Peyer's patch (tissue), 4 donors: ENCODE measurements around the gene KCTD13. TPM values are rescaled to one million over a fixed set of nuclear protein-coding genes. Genes with fewer than 3 reads are reported as not detected.
"Not testable (repeated sequence)": the region's sequence is repeated elsewhere in the genome, so short reads cannot be mapped to it uniquely, and the experiment has no call there.

Experiments used
- DNase-seq, 3 donors: peaks; one replicate each; pipeline ENCODE4 v3.0.0-alpha.2; 2017 to 2019
- H3K27ac ChIP-seq, 4 donors: fragments of 200-600 bp; sonication (generic); one replicate each; pipeline ENCODE4 v1.5.1; 2016 to 2019
- H3K27me3 ChIP-seq, 2 donors: fragments of 200-600 bp; sonication (generic); one replicate each; pipeline ENCODE4 v1.5.1; 2019
- H3K36me3 ChIP-seq, 3 donors: fragments of 200-600 bp; sonication (generic); one replicate each; pipeline ENCODE4 v1.5.1; 2016 to 2019
- H3K4me1 ChIP-seq, 4 donors: fragments of 200-600 bp; sonication (generic); one replicate each; pipeline ENCODE4 v1.5.1; 2016 to 2019
- H3K4me3 ChIP-seq, 4 donors: fragments of 200-600 bp; sonication (generic); 1 replicate in 3 of 4; 2 replicates in 1 of 4; pipeline ENCODE4 v1.5.1; 2016 to 2019; ENCODE audit warnings: mild to moderate bottlenecking in 1 of 4
- H3K9me3 ChIP-seq, 4 donors: fragments of 200-600 bp; sonication (generic); one replicate each; pipeline ENCODE4 v1.5.1; 2016 to 2019; ENCODE audit warnings: mild to moderate bottlenecking in 1 of 4
- POLR2A ChIP-seq, 2 donors: fragments of 450-650 bp; IDR thresholded peaks; one replicate each; pipeline ENCODE4 v1.5.1; 2017; ENCODE audit warnings: antibody characterized with exemption in 2 of 2, mild to moderate bottlenecking in 2 of 2, moderate library complexity in 2 of 2
- total RNA-seq, 4 donors: library from RNA; depleted of rRNA; stranded (reverse); fragments of >200 nt; gene quantifications; one replicate each; pipeline ENCODE4 v1.1.0, GENCODE V29; 2016
- TF ChIP-seq, protein P1 (sequence below), 6 experiments: fragments of 450-650 bp in 4 of 6; fragments of 200-600 bp in 2 of 6; sonication (generic) in 1 of 6; IDR thresholded peaks; one replicate each; pipeline ENCODE4 v1.5.1; 2017 to 2019; ENCODE audit warnings: antibody characterized with exemption in 6 of 6, mild to moderate bottlenecking in 3 of 6, moderate library complexity in 1 of 6

The KCTD13 gene
- total RNA-seq, 4 donors from 2014 or later: 38.8 to 98.1 (median 48.7) TPM

DNA sequence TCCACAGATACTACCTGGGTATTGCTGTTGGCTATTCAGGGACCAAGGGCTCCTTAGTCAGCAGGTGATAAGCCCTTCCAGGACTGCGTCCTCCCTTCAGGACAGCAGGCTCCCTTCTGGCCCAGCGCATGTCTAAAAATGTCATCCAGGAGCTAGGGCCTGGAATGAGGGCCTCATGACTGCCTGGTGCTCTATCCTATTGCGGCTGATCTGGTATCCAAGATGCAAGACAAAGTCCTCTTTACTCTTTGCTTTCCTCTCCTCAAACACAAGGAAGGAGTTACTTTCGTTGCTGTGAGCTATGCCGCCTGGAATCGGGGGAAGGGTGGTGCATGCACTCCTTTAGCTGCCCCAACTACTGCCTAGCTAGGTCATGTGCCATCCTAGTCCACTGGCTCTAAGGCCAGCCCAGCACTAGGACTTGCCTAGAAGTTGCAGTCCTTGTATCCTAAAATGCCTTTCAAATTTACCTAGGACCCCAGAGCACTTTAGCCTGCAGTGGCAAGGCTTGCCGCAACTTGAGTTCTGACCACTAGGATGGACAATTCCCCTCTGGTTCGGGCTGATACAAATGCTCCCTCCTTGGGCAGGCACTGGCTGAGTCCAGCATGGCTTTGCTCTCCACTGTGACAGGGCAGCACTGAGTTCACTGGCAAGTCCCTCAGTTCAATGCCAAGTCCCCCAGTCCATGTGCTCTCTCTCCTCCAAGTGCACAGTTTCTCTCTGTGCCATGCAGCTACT, 25.8 kb upstream of the KCTD13 start:
- Histone ChIP-seq H3K27me3 (no peaks in the 10 kb centered on the region), H3K4me1 (no peaks in the 10 kb centered on the region), H3K27ac (no peak overlapping the region), H3K9me3 (no peaks in the 10 kb centered on the region), H3K4me3 (no peak overlapping the region), H3K36me3 (no peaks in the 10 kb centered on the region)
- TF ChIP-seq POLR2A (IDR thresholded peaks at IDR 0.05): no peak
- TF ChIP-seq, protein P1, sequence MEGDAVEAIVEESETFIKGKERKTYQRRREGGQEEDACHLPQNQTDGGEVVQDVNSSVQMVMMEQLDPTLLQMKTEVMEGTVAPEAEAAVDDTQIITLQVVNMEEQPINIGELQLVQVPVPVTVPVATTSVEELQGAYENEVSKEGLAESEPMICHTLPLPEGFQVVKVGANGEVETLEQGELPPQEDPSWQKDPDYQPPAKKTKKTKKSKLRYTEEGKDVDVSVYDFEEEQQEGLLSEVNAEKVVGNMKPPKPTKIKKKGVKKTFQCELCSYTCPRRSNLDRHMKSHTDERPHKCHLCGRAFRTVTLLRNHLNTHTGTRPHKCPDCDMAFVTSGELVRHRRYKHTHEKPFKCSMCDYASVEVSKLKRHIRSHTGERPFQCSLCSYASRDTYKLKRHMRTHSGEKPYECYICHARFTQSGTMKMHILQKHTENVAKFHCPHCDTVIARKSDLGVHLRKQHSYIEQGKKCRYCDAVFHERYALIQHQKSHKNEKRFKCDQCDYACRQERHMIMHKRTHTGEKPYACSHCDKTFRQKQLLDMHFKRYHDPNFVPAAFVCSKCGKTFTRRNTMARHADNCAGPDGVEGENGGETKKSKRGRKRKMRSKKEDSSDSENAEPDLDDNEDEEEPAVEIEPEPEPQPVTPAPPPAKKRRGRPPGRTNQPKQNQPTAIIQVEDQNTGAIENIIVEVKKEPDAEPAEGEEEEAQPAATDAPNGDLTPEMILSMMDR (IDR thresholded peaks at IDR 0.05): no peak
- peak in 1 of 3 donors; percentile 11 for DNase-seq

DNA sequence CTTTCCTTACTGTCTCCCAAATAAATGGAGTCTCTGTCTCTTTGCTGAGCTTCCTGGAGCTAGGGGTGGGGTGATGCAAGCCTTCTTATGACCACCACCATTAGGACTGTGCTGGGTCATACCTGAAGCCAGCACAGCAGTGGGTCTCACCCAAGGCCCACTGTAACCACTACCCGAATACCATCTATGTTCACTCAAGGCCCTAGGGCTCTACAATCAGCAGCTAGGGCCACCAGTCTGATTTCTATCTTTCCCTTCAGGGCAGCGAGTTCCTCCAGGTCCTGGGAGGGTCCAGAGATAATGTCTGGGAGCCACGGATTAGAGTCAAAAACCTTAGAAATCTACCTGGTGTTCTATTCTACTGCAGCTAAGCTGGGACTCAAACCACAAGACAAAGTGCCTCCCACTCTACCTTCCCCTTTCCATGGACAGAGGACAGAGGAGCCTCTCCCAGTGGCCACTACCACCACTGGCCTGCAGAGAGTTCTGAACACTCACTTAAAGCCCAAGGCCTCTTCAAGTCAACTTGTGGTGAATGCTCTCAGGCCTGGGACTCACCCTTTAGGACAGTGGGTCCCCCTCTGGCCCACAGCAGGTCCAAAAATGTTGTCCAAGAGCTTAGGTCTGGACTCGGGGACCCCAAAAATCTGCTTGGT, 24.9 kb upstream of the KCTD13 start:
- Histone ChIP-seq H3K9me3 (no peaks in the 10 kb centered on the region), H3K36me3 (no peaks in the 10 kb centered on the region), H3K27ac (no peak overlapping the region), H3K4me1 (no peaks in the 10 kb centered on the region), H3K27me3 (no peaks in the 10 kb centered on the region), H3K4me3 (no peak overlapping the region)
- TF ChIP-seq, protein P1 (IDR thresholded peaks at IDR 0.05): no peak
- TF ChIP-seq POLR2A (IDR thresholded peaks at IDR 0.05): no peak
- DNase-seq: peak in 1 of 3 donors; percentile 15

DNA sequence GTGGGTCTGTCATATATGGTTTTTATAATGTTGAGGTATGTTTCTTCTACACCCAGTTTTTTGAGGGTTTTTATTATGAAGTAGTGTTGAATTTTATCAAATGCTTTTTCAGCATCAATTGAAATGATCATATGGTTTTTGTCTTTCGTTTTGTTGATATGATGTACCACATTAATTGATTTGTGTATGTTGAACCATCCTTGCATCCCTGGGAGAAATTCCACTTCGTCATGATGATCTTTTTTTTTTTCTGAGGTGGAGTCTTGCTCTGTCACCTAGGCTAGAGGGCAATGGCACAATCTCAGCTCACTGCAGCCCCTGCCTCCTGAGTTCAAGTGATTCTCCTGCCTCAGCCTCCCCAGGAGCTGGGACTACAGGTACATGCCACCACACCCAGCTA, 21.9 kb upstream of the KCTD13 start:
- Histone ChIP-seq H3K9me3 (no peaks in the 10 kb centered on the region), H3K4me1 (no peaks in the 10 kb centered on the region), H3K36me3 (no peaks in the 10 kb centered on the region), H3K27me3 (no peaks in the 10 kb centered on the region), H3K27ac (no peak overlapping the region), H3K4me3 (no peak overlapping the region)
- TF ChIP-seq POLR2A (IDR thresholded peaks at IDR 0.05): no peak
- TF ChIP-seq, protein P1 (IDR thresholded peaks at IDR 0.05): no peak
- DNase-seq: no peak

DNA sequence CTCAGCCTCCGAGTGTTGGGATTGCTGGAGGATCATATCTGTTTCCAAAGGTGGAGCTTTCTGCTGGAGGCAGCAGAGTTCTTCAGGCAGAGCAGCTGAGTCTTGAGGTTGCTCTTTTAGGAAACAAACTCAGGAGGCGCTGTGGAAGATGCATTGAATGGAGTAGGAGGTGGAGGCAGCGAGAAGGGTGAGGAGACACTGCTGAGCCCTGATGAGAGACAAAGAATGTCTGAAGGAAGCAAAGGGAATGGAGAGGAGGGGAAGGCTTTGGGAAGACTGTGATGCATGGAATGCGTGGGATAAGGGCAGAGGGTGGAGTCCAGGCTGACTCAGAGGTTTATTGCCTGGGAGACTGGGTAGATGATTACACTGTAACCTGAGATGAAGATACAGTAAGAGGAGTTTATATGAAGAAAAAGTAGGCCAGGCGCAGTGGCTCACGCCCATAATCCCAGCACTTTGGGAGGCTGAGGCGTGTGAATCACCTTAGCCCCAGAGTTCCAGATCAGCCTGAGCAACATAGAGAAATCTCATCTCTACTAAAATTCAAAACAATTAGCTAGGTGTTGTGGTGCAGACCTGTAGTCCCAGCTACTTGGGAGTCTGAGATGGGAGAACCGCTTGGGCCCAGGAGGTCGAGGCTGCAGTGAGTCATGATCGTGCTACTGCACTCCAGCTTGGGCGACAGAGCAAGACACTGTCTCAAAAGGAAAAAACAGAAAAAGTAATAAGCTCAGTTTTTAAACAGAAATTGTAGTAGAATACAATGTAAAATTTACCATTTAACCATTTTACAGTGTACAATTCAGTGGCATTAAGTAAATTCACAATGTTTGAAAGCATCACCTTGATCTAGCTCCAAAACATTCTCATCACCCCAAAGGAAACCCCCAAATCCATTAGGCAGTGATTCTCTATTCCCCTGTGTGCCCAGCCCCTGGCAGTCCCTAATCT, 18.1 kb upstream of the KCTD13 start:
- no peak overlapping the region for H3K4me3 ChIP-seq
- no peaks in the 10 kb centered on the region for H3K27me3 ChIP-seq
- H3K36me3 ChIP-seq: no peaks in the 10 kb centered on the region
- H3K4me1 ChIP-seq: no peaks in the 10 kb centered on the region
- peak in 2 of 3 donors; percentile 76 to 86 for DNase-seq
- peak in 1 of 2 donors; percentile 38 for TF ChIP-seq POLR2A (IDR thresholded peaks at IDR 0.05)
- TF ChIP-seq, protein P1 (IDR thresholded peaks at IDR 0.05): peak in 1 of 6 experiments; percentile 26
- peak overlapping the region in 3 of 4 donors; percentile 51 to 86 (median 69) for H3K27ac ChIP-seq
- no peaks in the 10 kb centered on the region for H3K9me3 ChIP-seq

DNA sequence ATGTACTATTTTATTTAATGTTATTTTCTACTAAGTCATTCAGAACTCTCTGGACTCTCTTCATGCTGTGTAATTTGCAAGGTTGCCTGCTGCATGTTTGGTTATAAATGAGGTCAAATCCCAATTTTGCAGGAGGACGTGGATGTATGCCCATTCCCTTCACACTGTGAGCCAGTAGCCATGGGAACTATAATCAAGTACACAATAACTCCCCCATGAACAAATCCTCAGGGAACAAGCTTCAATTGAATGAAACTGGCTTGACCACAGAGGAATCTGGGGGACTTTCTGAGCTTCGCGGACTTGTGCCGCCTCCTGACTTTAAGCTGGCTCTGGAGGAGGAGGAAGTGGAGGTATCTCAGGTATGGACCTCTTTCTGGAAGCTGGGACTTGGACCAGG, 14.6 kb upstream of the KCTD13 start:
- Histone ChIP-seq H3K4me1 (no peaks in the 10 kb centered on the region), H3K27ac (no peak overlapping the region), H3K4me3 (no peak overlapping the region), H3K36me3 (no peaks in the 10 kb centered on the region), H3K9me3 (no peaks in the 10 kb centered on the region), H3K27me3 (no peaks in the 10 kb centered on the region)
- DNase-seq: no peak
- TF ChIP-seq POLR2A (IDR thresholded peaks at IDR 0.05): no peak
- TF ChIP-seq, protein P1 (IDR thresholded peaks at IDR 0.05): no peak

DNA sequence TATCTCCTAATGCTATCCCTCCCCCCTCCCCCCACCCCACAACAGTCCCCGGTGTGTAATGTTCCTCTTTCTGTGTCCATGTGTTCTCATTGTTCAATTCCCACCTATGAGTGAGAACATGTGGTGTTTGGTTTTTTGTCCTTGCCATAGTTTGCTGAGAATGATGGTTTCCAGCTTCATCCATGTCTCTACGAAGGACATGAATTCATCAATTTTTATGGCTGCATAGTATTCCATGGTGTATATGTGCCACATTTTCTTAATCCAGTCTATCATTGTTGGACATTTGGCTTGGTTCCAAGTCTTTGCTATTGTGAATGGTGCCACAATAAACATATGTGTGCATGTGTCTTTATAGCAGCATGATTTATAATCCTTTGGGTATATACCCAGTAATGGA, 5.7 kb upstream of the KCTD13 start:
- not testable (repeated sequence) for H3K36me3 ChIP-seq, H3K9me3 ChIP-seq, H3K4me1 ChIP-seq, H3K27ac ChIP-seq, DNase-seq, H3K4me3 ChIP-seq, H3K27me3 ChIP-seq
